Measurements from ENCODE around the gene SULT1A2. TPM values are rescaled to one million over a fixed set of nuclear protein-coding genes. Genes with fewer than 3 reads are reported as not detected.
"Not testable (repeated sequence)": the region's sequence is repeated elsewhere in the genome, so short reads cannot be mapped to it uniquely, and the experiment has no call there.

Gene SULT1A2
- total and polyA plus RNA-seq, 3 experiments from 2014 or later: 0.29 to 0.46 TPM; not detected in 1

- H3K4me3 ChIP-seq (ENCODE audit: low read length); H3K4me1 ChIP-seq (ENCODE audit: insufficient read depth, low read length); H3K9me3 ChIP-seq (ENCODE audit: low read length); H3K4me3 Mint-ChIP-seq; H3K27ac Mint-ChIP-seq; H3K27me3 Mint-ChIP-seq; H3K9me3 Mint-ChIP-seq; CTCF ChIA-PET; H3K36me3 Mint-ChIP-seq; H3K27me3 ChIP-seq (ENCODE audit: insufficient read depth, low read length, poor library complexity, severe bottlenecking); H3K27ac ChIP-seq (ENCODE audit: low read depth, low read length); DNase-seq; POLR2A ChIA-PET; H3K36me3 ChIP-seq (ENCODE audit: insufficient read depth, low read length); H3K4me1 Mint-ChIP-seq: not testable (repeated sequence)
These were observed 2.8 kb upstream of the SULT1A2 start for GRCh38 chr16:28599377-28600285.

DNA sequence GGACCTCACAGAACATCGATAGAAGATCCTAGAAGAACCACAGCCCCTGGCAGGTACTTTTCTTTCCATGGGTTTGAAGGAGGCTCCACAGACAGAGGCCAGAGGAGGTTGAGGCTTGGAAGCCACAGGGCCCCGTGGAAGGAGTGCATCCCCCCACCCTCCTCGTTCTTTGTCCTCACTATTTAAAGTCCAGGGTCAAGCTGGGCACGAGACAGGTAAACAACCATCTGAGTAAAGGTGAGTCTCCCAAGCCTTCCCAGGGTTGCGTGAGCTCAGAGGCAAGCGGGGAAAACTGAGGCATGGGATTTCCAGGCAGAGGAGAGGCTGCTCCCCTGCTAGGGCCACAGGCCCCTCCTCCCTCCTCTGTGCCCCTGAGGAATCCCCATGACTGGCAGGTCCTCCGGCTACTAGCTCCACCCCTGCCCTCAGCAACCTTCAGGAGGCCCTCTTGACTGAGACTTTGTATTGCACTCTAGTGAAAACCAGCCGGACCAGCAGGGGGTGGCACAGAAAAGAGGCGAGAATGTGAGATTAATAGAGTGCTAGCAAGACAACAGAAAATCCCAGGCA is 927 bp upstream of the SULT1A2 start:
- Histone ChIP-seq H3K9me3 (ENCODE audit: low read length) (no peaks in the 10 kb centered on the region), H3K36me3 (ENCODE audit: insufficient read depth, low read length) (no peaks in the 10 kb centered on the region), H3K27ac (ENCODE audit: low read depth, low read length) (peak overlapping the region; percentile 31), H3K4me3 (ENCODE audit: low read length) (no peak overlapping the region), H3K27me3 (ENCODE audit: insufficient read depth, low read length, poor library complexity, severe bottlenecking) (no peaks in the 10 kb centered on the region), H3K4me1 (ENCODE audit: insufficient read depth, low read length) (no peaks in the 10 kb centered on the region)
- ChIA-PET CTCF (interaction anchor here (1.2 kb wide), 1 partner anchor 18 kb away, joined by 3 read pairs; no protein-coding TSS in a partner anchor), POLR2A (no interaction called here)
- Mint-ChIP-seq H3K4me3 (no peak overlapping the region), H3K4me1 (peaks cover 0 to 3% (median 2%) of the 10 kb centered on the region in 3 donors), H3K9me3 (no peaks in the 10 kb centered on the region), H3K27ac (peak overlapping the region in 1 of 8 donors; percentile 48), H3K27me3 (no peaks in the 10 kb centered on the region), H3K36me3 (peaks cover 0 to under 1% (median 0%) of the 10 kb centered on the region in 3 donors)
- no peak for DNase-seq

DNA sequence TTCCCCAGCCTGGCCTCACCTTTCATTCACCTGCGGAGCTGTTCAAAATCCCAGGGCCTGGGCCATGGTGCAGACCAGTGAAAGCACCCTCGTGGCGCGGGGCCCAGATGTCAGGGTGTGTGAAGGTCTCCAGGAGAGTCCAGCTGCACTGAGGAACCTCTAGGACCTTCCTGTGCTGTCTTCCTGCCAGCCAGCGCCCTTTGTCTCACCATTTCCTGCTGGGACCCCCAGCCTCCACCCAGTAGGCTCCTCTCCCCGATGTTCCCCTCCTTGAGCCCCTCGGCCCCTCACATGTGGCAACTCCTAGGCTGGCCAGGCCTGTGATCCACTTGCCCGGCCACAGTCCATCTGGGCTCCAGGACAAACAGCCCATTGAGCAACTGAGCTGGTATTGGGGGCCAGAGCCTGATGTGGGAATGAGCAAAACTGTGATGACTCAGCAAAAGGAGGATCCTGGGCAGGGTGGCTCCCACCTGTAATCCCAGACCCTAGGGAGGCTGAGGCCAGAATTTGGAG is 677 bp downstream of the SULT1A2 start:
- no peak for DNase-seq
- H3K27ac ChIP-seq (ENCODE audit: low read depth, low read length): no peak overlapping the region
- Mint-ChIP-seq H3K9me3 (no peaks in the 10 kb centered on the region), H3K4me1 (peaks cover 0 to 3% (median 3%) of the 10 kb centered on the region in 3 donors), H3K36me3 (peaks cover 0 to 17% (median 0%) of the 10 kb centered on the region in 3 donors), H3K27ac (no peak overlapping the region), H3K27me3 (peaks cover 0 to 2% of the 10 kb centered on the region in 2 donors), H3K4me3 (no peak overlapping the region)
- H3K27me3 ChIP-seq (ENCODE audit: insufficient read depth, low read length, poor library complexity, severe bottlenecking): no peaks in the 10 kb centered on the region
- POLR2A ChIA-PET: no interaction called here
- H3K36me3 ChIP-seq (ENCODE audit: insufficient read depth, low read length): no peaks in the 10 kb centered on the region
- no peak overlapping the region for H3K4me3 ChIP-seq (ENCODE audit: low read length)
- H3K4me1 ChIP-seq (ENCODE audit: insufficient read depth, low read length): no peaks in the 10 kb centered on the region
- CTCF ChIA-PET: no interaction called here
- no peaks in the 10 kb centered on the region for H3K9me3 ChIP-seq (ENCODE audit: low read length)

GRCh38 chr16:28595451-28595850 is 1.4 kb downstream of the SULT1A2 start:
- H3K27ac ChIP-seq (ENCODE audit: low read depth, low read length); H3K27me3 Mint-ChIP-seq; H3K36me3 ChIP-seq (ENCODE audit: insufficient read depth, low read length); DNase-seq; H3K9me3 ChIP-seq (ENCODE audit: low read length); POLR2A ChIA-PET; H3K4me1 ChIP-seq (ENCODE audit: insufficient read depth, low read length); H3K4me3 ChIP-seq (ENCODE audit: low read length); CTCF ChIA-PET; H3K27me3 ChIP-seq (ENCODE audit: insufficient read depth, low read length, poor library complexity, severe bottlenecking); H3K4me3 Mint-ChIP-seq; H3K4me1 Mint-ChIP-seq; H3K9me3 Mint-ChIP-seq; H3K27ac Mint-ChIP-seq: not testable (repeated sequence)
- peaks cover 0 to 24% (median 0%) of the 10 kb centered on the region in 3 donors for H3K36me3 Mint-ChIP-seq

DNA sequence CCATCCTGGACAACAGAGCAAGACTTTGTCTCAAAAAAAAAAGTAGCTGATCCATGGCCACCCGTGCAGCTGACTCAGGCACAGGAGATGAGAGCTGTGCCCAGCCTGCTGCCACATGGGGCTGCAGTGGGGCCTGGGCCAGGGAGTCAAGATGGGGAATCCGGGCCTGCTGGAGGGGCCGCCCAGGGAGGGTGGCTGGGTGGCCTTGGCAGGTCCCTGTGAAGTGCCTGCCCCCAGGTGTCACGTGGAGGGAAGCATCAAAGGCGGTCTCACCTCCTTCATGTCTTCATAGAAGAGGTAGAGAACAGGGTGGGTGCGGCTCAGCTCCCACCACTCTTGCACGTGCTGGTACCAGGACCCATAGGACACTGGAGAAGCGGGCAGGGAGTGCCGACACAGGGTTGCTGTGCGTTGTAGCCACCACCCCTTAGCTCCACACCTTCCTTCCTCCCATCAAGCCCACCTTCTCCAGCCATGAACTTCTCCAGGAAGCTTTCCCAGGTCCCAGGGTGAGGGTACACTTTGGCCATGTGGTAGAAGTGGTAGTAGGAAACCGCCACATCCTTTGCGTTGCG is 3.8 kb downstream of the SULT1A2 start:
- ChIA-PET POLR2A (interaction anchor here (0.6 kb wide), 1 partner anchor 17 kb away, joined by 4 read pairs; no protein-coding TSS in a partner anchor), CTCF (interaction anchor here (0.6 kb wide), 1 partner anchor 369 kb away, joined by 3 read pairs; no protein-coding TSS in a partner anchor)
- Histone ChIP-seq H3K27ac (ENCODE audit: low read depth, low read length) (no peak overlapping the region), H3K9me3 (ENCODE audit: low read length) (no peaks in the 10 kb centered on the region), H3K4me3 (ENCODE audit: low read length) (no peak overlapping the region), H3K36me3 (ENCODE audit: insufficient read depth, low read length) (peaks cover 8% of the 10 kb centered on the region), H3K27me3 (ENCODE audit: insufficient read depth, low read length, poor library complexity, severe bottlenecking) (no peaks in the 10 kb centered on the region), H3K4me1 (ENCODE audit: insufficient read depth, low read length) (no peaks in the 10 kb centered on the region)
- peaks cover 0 to 3% (median 3%) of the 10 kb centered on the region in 3 donors for H3K4me1 Mint-ChIP-seq
- peaks cover 0 to 48% (median 3%) of the 10 kb centered on the region in 3 donors for H3K36me3 Mint-ChIP-seq
- H3K27ac Mint-ChIP-seq: peak overlapping the region in 6 of 8 donors; percentile 47 to 98 (median 71)
- peak overlapping the region in 1 of 7 donors; percentile 32 for H3K4me3 Mint-ChIP-seq
- H3K27me3 Mint-ChIP-seq: peaks cover 0 to 2% of the 10 kb centered on the region in 2 donors
- no peaks in the 10 kb centered on the region for H3K9me3 Mint-ChIP-seq
- DNase-seq: no peak

GRCh38 chr16:28592511-28592910 is 4.3 kb downstream of the SULT1A2 start:
- CTCF ChIA-PET: no interaction called here

GRCh38 chr16:28591355-28591754 is 5.5 kb downstream of the SULT1A2 start:
- H3K36me3 ChIP-seq (ENCODE audit: insufficient read depth, low read length): peaks cover 13% of the 10 kb centered on the region
- ChIA-PET CTCF (no interaction called here), POLR2A (no interaction called here)
- H3K9me3 ChIP-seq (ENCODE audit: low read length): no peaks in the 10 kb centered on the region
- no peaks in the 10 kb centered on the region for H3K27me3 ChIP-seq (ENCODE audit: insufficient read depth, low read length, poor library complexity, severe bottlenecking)
- H3K27me3 Mint-ChIP-seq: peaks cover 0 to 2% of the 10 kb centered on the region in 2 donors
- peaks cover 0 to 64% (median 8%) of the 10 kb centered on the region in 3 donors for H3K36me3 Mint-ChIP-seq
- H3K4me3 ChIP-seq (ENCODE audit: low read length): no peak overlapping the region
- H3K4me1 Mint-ChIP-seq: peaks cover 0 to 3% (median 3%) of the 10 kb centered on the region in 3 donors
- peak overlapping the region in 2 of 8 donors; percentile 35 to 40 for H3K27ac Mint-ChIP-seq
- H3K4me1 ChIP-seq (ENCODE audit: insufficient read depth, low read length): no peaks in the 10 kb centered on the region
- peak in 1 of 5 donors; percentile 13 for DNase-seq
- no peaks in the 10 kb centered on the region for H3K9me3 Mint-ChIP-seq
- H3K27ac ChIP-seq (ENCODE audit: low read depth, low read length): no peak overlapping the region
- no peak overlapping the region for H3K4me3 Mint-ChIP-seq

More at GRCh38 chr16:28592511-28592910, 4.3 kb downstream of the SULT1A2 start:
- Histone ChIP-seq H3K9me3 (ENCODE audit: low read length) (no peaks in the 10 kb centered on the region), H3K36me3 (ENCODE audit: insufficient read depth, low read length) (peaks cover 8% of the 10 kb centered on the region), H3K27me3 (ENCODE audit: insufficient read depth, low read length, poor library complexity, severe bottlenecking) (no peaks in the 10 kb centered on the region), H3K4me1 (ENCODE audit: insufficient read depth, low read length) (no peaks in the 10 kb centered on the region), H3K4me3 (ENCODE audit: low read length) (no peak overlapping the region), H3K27ac (ENCODE audit: low read depth, low read length) (no peak overlapping the region)
- peaks cover 0 to 3% (median 3%) of the 10 kb centered on the region in 3 donors for H3K4me1 Mint-ChIP-seq
- no peaks in the 10 kb centered on the region for H3K9me3 Mint-ChIP-seq
- H3K4me3 Mint-ChIP-seq: no peak overlapping the region
- H3K36me3 Mint-ChIP-seq: peaks cover 0 to 53% (median 3%) of the 10 kb centered on the region in 3 donors
- POLR2A ChIA-PET: no interaction called here
- H3K27me3 Mint-ChIP-seq: peaks cover 0 to 2% of the 10 kb centered on the region in 2 donors
- peak overlapping the region in 3 of 8 donors; percentile 17 to 61 (median 50) for H3K27ac Mint-ChIP-seq
- DNase-seq: no peak
